Cerebellar cortex (tissue), 1 donor: ENCODE measurements around the gene RAP1GAP2.
A peak's percentile ranks its signal among the peaks of the same experiment; 100 is the strongest.

Experiments
- DNase-seq: peaks from one replicate; pipeline ENCODE4 v3.0.0-alpha.2; 2015; ENCODE audit warnings: low spot score

The RAP1GAP2 gene

GRCh38 chr17:2786176-2786881 is 9.9 kb upstream of the RAP1GAP2 start:
- peak; percentile 91 for DNase-seq

- no peak for DNase-seq
Observed at GRCh38 chr17:2789700-2790099, 6.5 kb upstream of the RAP1GAP2 start.

GRCh38 chr17:2792366-2793169 is 3.7 kb upstream of the RAP1GAP2 start:
- DNase-seq, result no peak

- no peak for DNase-seq
Observed at GRCh38 chr17:2794111-2794803, 2.0 kb upstream of the RAP1GAP2 start.

- DNase-seq, result no peak
Observed at GRCh38 chr17:2795441-2796163, 636 bp upstream of the RAP1GAP2 start.

GRCh38 chr17:2797226-2797625 is 988 bp downstream of the RAP1GAP2 start:
- no peak for DNase-seq

GRCh38 chr17:2797637-2798036 is 1.4 kb downstream of the RAP1GAP2 start:
- DNase-seq, result peak; percentile 93

GRCh38 chr17:2798188-2798587 is 1.9 kb downstream of the RAP1GAP2 start:
- no peak for DNase-seq

- DNase-seq, result no peak
Observed at GRCh38 chr17:2798678-2799077, 2.4 kb downstream of the RAP1GAP2 start.

GRCh38 chr17:2799653-2800052 is 3.4 kb downstream of the RAP1GAP2 start:
- peak; percentile 75 for DNase-seq

- no peak for DNase-seq
Observed at GRCh38 chr17:2800367-2800766, 4.1 kb downstream of the RAP1GAP2 start.

GRCh38 chr17:2801841-2802240 is 5.6 kb downstream of the RAP1GAP2 start:
- peak; percentile 95 for DNase-seq

- no peak for DNase-seq
Observed at GRCh38 chr17:2802574-2802973, 6.3 kb downstream of the RAP1GAP2 start.

- no peak for DNase-seq
Observed at GRCh38 chr17:2803386-2803785, 7.1 kb downstream of the RAP1GAP2 start.

GRCh38 chr17:2803971-2804370 is 7.7 kb downstream of the RAP1GAP2 start:
- DNase-seq, result no peak

- no peak for DNase-seq
Observed at GRCh38 chr17:2804912-2805311, 8.7 kb downstream of the RAP1GAP2 start.

- no peak for DNase-seq
Observed at GRCh38 chr17:2805961-2806360, 9.7 kb downstream of the RAP1GAP2 start.

- DNase-seq, result peak; percentile 95
Observed at GRCh38 chr17:2808367-2809335, 12.4 kb downstream of the RAP1GAP2 start.

- DNase-seq, result no peak
Observed at GRCh38 chr17:2809337-2809736, 13.1 kb downstream of the RAP1GAP2 start.

GRCh38 chr17:2814049-2814448 is 17.8 kb downstream of the RAP1GAP2 start:
- no peak for DNase-seq
